Right ventricle myocardium inferior (tissue), 1 donor: ENCODE data around the gene GPN2. TPM values are rescaled to one million over a fixed set of nuclear protein-coding genes. Genes with fewer than 3 reads are reported as not detected.
"Not testable (repeated sequence)": the region's sequence is repeated elsewhere in the genome, so short reads cannot be mapped to it uniquely, and the experiment has no call there.

ENCODE experiments used
- ATAC-seq: fragments of 200-7000 bp; cut with Tn5 transposase; one replicate; pipeline ENCODE4 v1.9.1; 2020; ENCODE audit warnings: mild to moderate bottlenecking, moderate library complexity
- DNase-seq: peaks from one replicate; pipeline ENCODE4 v3.0.0; 2021; ENCODE audit errors: missing footprints
- intact Hi-C: fragments of 100-400 bp; cut with DNase I; formaldehyde crosslinking; loops from one replicate; pipeline ENCODE4 v1.11.0; 2022
- total RNA-seq: library from RNA; stranded (reverse); fragmentation: NEBNext Ultra II Directional; extraction: Animal tissue kit (Norgen Biotek cat#: 25700); gene quantifications from one replicate; pipeline ENCODE4 v1.2.1, GENCODE V29; 2021
- donor health status: DM: no; HTN: yes; CAD: no; lungs with severe emphysema.

The GPN2 gene
- total RNA-seq, 1 donor from 2014 or later, result 14.9 TPM

GRCh38 chr1:26862781-26863684, 27.1 kb downstream of the GPN2 start, which contains the start of gene SFN:
TSS of gene SFN (plus strand) at chr1:26863149. CDS start at chr1:26863213, 64 bp downstream.
- DNase-seq, result no peak
- no peak for ATAC-seq
- intact Hi-C loops, result no loop called here

- DNase-seq (no peak), ATAC-seq (no peak)
- intact Hi-C loops, result no loop called here
Measured at GRCh38 chr1:26861889-26862378, 28.1 kb downstream of the GPN2 start.

DNA sequence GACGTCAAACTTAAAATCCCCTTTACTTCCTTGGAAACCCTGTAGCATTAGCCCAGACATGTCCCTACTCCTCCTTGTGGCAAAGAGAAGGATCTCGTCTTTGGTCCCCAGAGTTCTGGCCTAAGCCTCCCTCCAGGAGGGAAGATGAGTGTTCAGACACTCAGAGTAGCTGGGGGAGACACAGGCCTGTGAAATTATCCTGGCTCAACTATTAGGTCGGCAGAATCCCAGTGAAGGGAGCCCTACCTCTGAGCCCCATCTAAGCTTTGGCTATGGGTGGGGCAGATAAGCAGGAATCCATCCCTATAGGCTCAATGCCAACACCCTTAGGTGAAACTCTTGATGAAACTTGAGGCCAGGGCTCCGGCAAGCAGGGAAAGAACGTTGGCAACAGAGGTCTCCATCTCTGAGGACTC, 28.8 kb downstream of the GPN2 start:
- intact Hi-C loops, result no loop called here
- no peak for DNase-seq
- no peak for ATAC-seq

DNA sequence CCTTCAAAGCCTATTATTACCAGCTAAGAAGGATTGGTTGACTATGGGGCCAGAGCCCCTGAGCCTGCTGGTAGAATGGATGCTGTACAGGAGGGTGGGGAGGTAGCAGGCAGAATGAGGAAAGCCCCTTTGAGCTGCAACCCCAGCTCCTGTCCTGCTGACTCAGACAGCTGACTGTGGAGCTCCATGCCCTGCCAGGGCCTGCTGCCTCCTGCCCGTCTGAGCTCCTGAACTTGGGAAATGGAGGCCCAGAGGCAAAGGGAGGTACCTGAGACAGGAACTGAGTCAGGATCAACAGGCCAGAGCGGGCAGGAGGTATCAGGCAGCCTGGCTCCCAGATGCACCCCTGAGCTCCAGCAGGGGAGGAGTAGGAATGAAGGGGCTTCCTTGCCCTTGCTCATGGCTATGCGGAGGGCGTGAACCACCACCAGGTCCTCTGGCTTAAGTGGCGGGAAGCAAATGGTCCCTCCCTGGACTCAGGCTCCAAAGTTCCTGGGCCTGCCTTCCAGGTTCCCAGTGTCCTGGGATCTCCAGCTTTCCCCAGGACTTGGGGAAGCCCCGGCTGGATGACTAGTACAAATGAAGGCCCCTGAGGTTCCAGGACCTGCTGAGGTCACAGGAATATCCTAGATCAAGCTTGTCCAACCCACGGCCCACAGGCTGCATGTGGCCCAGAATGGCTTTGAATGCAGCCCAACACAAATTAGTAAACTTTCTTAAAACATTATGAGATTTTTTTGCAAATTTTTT, 31.0 kb downstream of the GPN2 start:
- intact Hi-C loops, result no loop called here
- DNase-seq, result no peak

DNA sequence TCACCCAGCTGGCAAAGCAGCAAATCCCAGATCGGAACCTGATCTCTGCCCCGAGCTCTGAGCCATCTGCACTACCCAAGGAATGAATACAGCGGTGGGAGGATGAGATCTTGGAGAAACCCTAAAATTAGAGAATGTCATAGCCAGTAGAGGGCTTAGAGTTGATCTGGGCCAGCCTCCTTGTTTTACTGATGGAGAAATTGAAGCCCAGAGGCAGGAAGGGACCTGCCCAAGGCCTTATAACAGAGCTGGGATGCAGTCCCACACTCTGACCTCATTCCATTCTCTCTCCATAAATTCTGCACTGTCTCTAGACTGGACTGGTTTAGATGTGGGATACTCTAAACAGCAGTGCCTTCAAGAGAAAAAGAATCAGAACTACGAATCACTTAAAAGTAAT, 31.9 kb downstream of the GPN2 start:
- ATAC-seq (no peak), DNase-seq (no peak)
- intact Hi-C loops, result no loop called here

More for the DNA sequence above, 31.0 kb downstream of the GPN2 start:
- no peak for ATAC-seq

GRCh38 chr1:26857473-26858060, 32.5 kb downstream of the GPN2 start:
- no peak for ATAC-seq
- intact Hi-C loops, result no loop called here
- DNase-seq, result no peak

GRCh38 chr1:26856604-26857469, 33.2 kb downstream of the GPN2 start:
- no peak for DNase-seq
- no peak for ATAC-seq
- intact Hi-C loops, result no loop called here

DNA sequence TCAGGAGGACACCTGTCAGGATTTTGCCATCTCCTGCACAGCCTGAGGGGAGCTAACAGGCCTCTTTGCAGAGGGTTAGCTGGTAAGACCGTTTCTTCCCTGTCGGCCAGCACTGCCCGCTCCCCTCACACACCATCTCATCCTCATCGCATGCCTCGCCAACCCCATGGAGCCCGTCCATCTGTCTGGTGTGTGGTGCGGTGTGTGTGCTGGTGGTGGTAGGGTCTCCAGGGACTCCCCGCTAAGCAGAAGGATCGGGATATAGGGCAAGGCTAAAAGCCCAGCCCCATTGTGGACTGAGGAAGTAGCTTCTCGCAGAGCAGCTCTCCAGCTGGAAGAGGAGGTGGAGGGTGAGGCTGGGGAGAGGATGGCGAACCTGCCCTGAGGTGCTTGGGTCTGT, 33.9 kb downstream of the GPN2 start:
- no peak for DNase-seq
- intact Hi-C loops, result no loop called here
- ATAC-seq, result no peak

DNA sequence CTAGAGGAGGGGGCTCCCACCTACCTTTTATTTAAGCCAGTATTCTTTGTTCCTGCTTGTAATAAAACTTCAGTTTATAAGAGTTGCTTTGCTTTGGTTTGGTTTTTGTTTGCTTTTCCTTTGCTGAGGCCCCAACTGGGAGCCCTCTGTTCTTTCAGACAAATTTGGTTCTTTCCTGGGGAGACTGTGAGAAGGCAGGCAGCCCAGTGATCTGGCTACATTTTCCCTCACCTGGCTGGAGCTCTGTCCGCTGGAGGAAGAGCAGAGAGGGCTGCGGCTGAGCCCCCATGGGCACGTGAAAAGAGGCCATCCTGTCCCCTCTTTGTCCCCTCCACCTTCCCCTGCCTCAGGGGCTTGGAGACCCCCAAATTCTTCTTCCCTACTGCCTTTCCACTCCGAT, 34.4 kb downstream of the GPN2 start:
- intact Hi-C loops, result no loop called here

DNA sequence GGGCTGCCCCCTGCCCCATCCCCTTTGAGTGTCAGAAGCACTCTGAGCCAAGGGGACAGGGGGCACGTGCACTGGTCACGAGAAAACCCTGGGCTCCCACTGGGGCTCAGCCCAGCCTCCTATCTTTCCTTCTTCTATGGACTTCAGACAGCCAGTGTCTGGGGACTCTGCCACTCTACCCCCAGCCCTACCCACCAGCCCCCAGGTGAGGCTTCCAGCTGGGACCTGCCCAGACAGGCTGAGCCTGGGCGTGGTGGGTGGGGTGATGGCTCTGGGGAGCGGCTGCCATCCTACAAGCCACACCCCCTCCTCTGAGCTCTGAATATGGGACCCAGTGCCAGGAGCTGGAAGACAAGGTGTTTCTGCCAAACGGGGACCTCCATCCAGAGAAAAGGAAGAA, 35.2 kb downstream of the GPN2 start:
- ATAC-seq (no peak), DNase-seq (no peak)
- intact Hi-C loops, result no loop called here

More for the DNA sequence above, 34.4 kb downstream of the GPN2 start:
- DNase-seq (no peak), ATAC-seq (no peak)

GRCh38 chr1:26853600-26853999, 36.5 kb downstream of the GPN2 start:
- intact Hi-C loops, result loop anchor here (1.0 kb wide), 1 partner anchor 25 kb away; no protein-coding TSS in a partner anchor
- ATAC-seq, result no peak
- DNase-seq, result no peak

GRCh38 chr1:26853156-26853555, 36.9 kb downstream of the GPN2 start:
- intact Hi-C loops, result loop anchor here (1.0 kb wide), 1 partner anchor 25 kb away; no protein-coding TSS in a partner anchor
- DNase-seq (peak; percentile 87), ATAC-seq (peak; percentile 85)

- ATAC-seq, result no peak
- no peak for DNase-seq
- intact Hi-C loops, result loop anchor here (1.0 kb wide), 1 partner anchor 26 kb away; no protein-coding TSS in a partner anchor
Measured at GRCh38 chr1:26852701-26853100, 37.4 kb downstream of the GPN2 start.

DNA sequence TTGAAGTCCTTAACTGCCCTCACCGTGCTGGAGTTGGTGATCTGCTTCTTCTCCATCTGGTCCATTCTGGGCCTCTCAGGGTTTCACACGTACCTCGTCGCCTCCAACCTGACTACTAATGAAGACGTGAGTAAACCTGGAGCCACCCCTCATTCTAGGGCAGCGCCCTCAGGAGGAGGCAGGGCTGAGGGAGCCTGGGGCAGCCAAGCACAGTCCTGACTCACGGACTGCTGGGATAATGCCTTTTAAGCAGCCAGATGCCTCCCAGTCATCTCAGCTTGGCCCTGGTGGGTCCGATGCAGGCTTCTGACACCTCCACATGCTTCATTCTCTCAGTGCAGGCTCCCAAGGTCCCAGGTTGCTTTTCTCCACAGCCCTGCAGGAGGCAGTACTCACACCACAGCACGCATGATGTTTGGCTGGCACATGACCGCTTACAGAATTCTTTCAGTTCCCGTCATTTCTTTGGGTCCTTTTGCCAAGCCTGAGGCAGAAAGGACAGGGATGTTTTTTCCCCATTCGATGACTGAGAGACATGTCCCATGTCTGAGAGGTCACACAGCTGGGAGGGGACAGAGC, 38.9 kb downstream of the GPN2 start:
- no peak for DNase-seq
- ATAC-seq, result no peak
- intact Hi-C loops, result no loop called here

DNA sequence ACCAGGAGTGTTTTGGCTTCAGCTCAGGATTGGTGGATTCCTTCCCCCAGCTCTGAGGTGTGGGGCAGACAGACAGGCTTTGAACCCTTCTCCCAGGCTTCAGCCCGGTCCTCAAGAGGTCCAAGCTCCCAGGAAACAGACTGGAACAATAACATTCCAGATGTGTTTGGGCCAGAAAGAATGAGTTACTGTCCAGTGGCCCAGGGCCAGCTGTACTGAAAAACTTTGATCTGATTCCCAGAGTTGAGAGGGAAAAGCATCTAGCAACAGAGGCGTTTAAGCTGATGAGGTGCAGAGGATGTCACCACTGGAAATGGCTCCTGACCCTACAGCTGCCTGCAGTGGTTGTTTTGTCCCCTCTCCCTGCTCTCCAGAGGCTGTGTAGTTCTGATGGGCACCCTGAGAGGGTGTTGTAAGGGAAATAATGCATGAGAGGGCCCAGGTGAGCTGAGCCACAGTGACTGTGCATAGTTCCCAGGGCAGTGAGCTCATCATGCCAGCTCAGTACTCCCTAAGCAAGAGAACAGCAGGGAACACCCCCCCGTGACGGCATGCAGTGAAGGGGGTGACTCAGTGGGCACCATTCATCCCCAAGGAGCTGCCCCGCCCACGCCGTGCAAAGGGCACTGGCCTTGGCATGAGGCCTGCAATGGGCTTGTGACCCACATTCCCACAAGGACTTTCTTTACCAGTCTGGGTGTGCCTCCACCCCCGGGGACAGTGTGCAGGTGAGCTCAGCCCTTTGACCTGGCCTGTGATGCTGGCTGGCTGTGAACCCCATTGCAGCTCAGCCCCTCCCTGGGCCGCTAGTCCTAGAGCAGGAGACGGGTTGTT, 40.9 kb downstream of the GPN2 start:
- DNase-seq, result no peak
- intact Hi-C loops, result no loop called here
- no peak for ATAC-seq

DNA sequence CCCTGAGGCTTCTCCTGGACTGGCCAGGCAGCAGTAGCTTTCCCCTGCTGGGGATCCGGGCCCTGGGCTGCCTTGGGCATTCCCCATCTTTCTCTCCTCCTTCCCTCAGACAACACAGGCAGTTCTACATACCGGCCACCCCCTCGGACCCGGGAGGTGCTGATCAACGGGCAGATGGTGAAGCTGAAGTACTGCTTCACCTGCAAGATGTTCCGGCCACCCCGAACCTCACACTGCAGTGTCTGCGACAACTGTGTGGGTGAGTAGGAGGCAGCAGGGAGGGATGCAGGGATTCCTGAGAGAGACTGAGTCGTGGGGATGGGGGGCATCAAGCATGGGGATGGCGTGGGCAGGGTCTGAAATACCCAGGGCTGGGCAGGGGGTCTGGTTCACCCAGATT, 41.6 kb downstream of the GPN2 start:
- DNase-seq (no peak), ATAC-seq (no peak)
- intact Hi-C loops, result no loop called here

DNA sequence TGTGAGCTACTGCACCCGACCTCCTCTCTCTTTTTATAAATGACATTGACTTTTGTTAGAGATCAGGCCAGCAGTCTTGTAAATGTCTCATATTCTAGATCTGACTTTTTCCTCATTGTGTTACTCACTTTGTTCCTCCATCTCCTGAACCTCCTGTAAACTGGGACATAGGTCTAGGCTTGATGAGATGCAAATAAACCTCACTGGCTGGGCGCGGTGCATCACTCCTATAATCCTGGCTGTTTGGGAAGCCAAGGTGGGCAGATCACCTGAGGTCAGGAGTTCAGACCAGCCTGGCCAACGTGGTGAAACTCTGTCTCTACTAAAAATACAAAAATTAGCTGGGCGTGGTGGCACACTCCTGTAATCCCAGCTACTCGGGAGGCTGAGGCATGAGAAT, 42.3 kb downstream of the GPN2 start:
- DNase-seq, ATAC-seq, intact Hi-C loops: not testable (repeated sequence)
